ENCODE measurements around the gene CD180.

The CD180 gene

GRCh38 chr5:67204821-67205220, 8.2 kb upstream of the CD180 start:
- no peak for TF ChIP-seq CTCF (IDR thresholded peaks at IDR 0.05; ENCODE audit: low read depth, low read length)
- H3K4me3 ChIP-seq (replicated peaks in 1 of 2; ENCODE audit: low read depth in 2 of 2, low read length in 2 of 2): no peak overlapping the region
- DNase-seq (ENCODE audit: low read depth in 2 of 2): no peak

DNA sequence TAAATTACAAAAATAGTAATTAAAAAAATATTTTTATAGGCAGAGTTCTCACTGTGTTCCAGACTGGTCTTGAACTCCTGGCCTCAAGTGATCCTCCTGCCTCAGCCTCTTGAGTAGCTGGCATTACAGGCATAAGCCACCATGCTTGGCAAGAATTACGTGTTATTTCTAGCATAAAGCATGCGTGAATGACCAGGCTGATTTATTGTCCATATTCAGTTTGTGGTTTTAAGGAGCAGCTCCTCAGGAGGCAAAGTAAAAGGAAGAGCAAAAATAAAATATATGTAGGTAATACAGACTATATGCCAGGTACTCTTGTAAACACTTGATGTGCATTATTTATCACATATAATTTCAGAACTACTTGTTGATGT, 7.1 kb upstream of the CD180 start:
- no peak for DNase-seq (ENCODE audit: low read depth in 2 of 2)
- no peak for TF ChIP-seq CTCF (IDR thresholded peaks at IDR 0.05; ENCODE audit: low read depth, low read length)
- H3K4me3 ChIP-seq (replicated peaks in 1 of 2; ENCODE audit: low read depth in 2 of 2, low read length in 2 of 2): no peak overlapping the region

DNA sequence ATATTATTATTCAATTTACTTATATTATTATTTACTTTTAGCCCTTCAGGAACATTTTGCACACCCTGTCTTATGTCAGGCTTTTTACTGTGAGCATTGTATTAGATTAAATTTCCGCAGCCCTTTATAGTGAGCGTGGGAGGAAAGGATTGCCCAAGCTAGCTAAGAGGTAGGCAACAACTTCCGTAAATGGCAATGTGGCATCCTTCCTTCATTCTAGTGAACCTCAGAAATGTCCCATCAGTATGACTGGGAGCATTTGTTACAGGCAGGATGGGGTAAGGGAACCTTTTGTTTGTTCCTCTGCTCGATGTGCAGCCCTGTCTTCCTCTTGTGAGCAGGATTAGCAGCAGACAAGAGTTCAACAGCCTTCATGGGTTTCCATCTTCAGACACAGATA, 6.2 kb upstream of the CD180 start:
- no peak overlapping the region for H3K4me3 ChIP-seq (replicated peaks in 1 of 2; ENCODE audit: low read depth in 2 of 2, low read length in 2 of 2)
- DNase-seq (ENCODE audit: low read depth in 2 of 2): no peak
- TF ChIP-seq CTCF (IDR thresholded peaks at IDR 0.05; ENCODE audit: low read depth, low read length): no peak

- no peak for TF ChIP-seq CTCF (IDR thresholded peaks at IDR 0.05; ENCODE audit: low read depth, low read length)
- no peak for DNase-seq (ENCODE audit: low read depth in 2 of 2)
- no peak overlapping the region for H3K4me3 ChIP-seq (replicated peaks in 1 of 2; ENCODE audit: low read depth in 2 of 2, low read length in 2 of 2)
Measured at GRCh38 chr5:67201897-67202549, 5.4 kb upstream of the CD180 start.

- TF ChIP-seq CTCF (IDR thresholded peaks at IDR 0.05; ENCODE audit: low read depth, low read length): no peak
- H3K4me3 ChIP-seq (replicated peaks in 1 of 2; ENCODE audit: low read depth in 2 of 2, low read length in 2 of 2): no peak overlapping the region
- DNase-seq (ENCODE audit: low read depth in 2 of 2): no peak
Measured at GRCh38 chr5:67200809-67201562, 4.4 kb upstream of the CD180 start.

- DNase-seq (ENCODE audit: low read depth in 2 of 2): no peak
- no peak for TF ChIP-seq CTCF (IDR thresholded peaks at IDR 0.05; ENCODE audit: low read depth, low read length)
- H3K4me3 ChIP-seq (replicated peaks in 1 of 2; ENCODE audit: low read depth in 2 of 2, low read length in 2 of 2): no peak overlapping the region
Measured at GRCh38 chr5:67199859-67200258, 3.3 kb upstream of the CD180 start.

Data from cardiac fibroblast (primary cell).